CD4-positive, alpha-beta T cell treated with Interleukin-12 subunit alpha and Interleukin-12 subunit beta, for 1 hour (primary cell): ENCODE measurements around the gene CLMN.
A peak's percentile ranks its signal among the peaks of the same experiment; 100 is the strongest.
"Not testable (repeated sequence)": the region's sequence is repeated elsewhere in the genome, so short reads cannot be mapped to it uniquely, and the experiment has no call there.

Experiments used
- DNase-seq: peaks from one replicate; pipeline ENCODE4 v3.0.0-alpha.2; 2020

The CLMN gene

DNA sequence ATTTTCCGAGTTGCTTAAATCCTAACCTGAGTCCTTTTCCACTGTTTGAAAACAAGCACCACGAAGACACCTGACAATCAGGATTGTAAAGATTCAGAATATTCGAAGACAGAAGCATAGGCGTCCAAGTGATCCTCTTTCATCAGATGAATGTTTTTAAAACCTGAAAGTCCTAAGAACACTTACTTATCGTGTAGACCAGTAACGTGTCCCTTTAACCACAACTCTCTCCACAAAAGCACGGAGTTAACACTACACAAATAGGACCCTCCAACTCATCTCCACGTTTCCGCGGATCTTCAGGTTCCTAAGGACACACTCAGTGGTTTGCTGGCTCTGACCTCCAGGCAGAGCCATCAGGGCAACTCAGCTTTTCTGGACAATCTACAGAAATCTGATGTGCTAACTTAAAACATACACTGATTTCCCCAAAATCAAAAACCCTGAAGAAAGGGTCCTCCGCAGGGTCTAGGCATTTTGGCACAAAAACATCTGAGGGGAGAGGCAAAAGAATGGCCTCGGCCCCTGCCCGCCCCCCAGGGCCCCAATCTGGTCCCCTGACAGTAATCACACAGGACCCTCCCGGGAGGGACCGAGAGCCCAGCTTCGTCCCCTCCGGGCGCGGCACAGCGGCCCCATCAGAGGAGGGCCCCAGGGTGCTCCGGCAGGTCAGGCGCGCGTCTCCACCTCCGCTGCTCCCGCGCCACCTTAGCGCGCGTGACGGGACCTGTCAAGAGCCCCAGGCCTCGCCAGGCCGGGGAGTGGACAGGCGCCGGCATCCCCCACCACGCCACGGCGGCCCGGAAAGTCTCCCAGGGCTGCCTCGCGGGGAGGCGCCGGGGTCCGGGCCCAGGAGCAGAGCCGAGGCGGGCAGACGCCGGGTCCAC lies 163.3 kb downstream of the CLMN start:
- peak; percentile 7 for DNase-seq

DNA sequence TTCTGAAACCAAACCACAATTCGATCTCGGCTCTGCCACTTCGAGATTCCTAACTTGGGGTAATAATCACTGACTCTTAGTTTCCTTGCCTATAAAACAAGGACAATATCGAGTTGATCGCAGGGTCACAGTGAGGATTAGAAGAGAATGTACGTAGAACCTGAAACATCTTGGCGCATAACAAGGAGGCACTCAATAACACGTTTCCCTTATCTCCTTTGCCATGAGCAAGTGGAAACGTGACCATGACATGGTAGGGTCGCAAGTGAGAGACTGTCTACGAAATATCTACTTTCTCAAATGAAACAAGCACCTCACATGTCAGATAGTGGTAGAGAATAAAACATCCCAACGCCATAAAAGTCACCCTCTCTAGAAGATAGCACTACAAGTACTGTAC lies 164.7 kb downstream of the CLMN start:
- peak; percentile 11 for DNase-seq

DNA sequence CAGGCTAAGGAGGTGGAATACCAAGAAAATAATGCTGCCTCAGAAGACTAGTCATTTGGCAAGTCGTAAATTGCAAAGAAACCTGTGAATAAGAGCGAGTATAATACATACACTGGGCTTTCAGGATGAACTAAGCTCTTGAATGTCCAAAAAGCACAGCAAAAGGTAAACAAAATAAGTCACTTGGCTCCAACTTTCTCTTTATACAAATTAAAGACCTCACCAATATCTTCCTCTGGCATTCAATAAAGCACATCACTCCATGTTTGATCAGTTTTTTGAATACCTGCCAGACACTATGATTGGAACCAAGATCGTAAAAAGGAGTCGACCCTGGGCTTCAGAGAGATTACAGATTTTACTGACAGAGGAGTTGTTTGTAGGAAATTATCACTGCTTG lies 165.8 kb downstream of the CLMN start:
- DNase-seq = no peak

DNA sequence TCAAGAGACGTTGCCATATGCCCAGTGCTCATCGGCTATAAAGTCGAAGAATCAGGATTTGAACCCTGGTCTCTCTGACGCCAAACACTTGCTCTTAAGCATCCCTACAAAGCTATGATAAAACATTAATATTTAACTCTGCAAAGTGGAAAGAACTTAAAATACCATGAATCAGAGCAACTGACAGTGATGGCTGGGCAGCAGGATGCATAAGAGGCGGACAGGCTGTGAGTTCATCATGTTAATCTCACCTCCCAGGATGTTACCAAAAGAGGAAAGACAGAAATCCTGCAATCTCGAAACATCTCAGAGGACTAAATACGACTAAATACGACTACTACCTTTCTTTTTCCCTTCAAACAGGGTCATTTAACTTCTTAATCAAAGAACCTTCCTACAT lies 168.1 kb downstream of the CLMN start:
- DNase-seq = no peak

DNA sequence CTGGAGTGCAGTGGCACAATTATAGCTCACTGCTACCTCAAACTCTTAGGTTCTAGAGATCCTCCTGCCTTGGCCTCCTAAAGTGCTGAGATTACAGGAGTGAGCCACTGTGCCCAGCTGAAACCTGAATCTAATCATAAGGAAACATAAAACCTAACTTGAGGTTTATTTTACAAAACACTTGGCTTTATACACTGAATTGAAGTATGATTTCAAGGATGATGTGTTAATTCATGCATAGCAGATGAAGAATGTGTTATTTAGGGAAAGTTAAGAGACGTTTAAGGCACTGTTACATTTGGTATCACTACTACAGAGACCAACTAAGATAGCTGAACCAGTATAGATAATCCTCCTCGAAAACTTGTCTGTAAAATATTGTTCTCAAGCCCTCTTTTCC lies 168.8 kb downstream of the CLMN start:
- no peak for DNase-seq

DNA sequence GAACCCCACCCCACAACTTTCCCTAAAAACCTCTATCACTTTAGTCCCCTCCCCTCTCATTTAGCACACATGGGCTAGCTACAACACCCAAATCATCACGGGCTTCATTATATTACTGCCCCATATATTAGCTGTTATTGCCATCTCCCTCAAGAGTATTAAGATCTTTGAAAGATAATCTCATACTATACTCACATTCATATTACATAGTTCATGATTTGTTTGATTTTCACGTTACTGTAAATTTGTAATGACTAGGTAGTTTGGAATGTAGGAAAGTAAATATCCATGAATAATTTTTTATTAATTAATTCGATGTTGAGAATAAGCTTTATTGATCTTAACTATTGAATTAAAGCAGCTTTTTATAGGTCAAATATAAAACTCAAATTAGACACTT lies 170.3 kb downstream of the CLMN start:
- DNase-seq = no peak

DNA sequence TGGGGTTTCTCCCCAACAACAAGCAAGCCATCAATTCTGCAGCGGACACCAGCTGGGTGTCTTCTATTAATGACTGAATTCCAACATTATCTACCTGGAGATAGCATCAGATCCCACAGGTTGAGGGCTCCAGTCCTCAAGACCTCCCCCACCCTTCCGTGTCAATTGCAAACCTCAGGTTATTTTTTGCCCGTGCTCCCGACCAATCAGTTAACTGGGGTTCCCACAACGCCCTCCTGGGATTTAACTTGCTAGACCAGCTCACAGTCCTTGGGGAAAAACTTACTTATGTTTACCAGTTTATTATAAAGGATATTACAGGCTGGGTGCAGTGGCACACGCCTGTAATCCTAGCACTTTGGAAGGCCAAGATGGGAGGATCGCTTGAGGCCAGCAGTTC lies 172.1 kb downstream of the CLMN start:
- no peak for DNase-seq

DNA sequence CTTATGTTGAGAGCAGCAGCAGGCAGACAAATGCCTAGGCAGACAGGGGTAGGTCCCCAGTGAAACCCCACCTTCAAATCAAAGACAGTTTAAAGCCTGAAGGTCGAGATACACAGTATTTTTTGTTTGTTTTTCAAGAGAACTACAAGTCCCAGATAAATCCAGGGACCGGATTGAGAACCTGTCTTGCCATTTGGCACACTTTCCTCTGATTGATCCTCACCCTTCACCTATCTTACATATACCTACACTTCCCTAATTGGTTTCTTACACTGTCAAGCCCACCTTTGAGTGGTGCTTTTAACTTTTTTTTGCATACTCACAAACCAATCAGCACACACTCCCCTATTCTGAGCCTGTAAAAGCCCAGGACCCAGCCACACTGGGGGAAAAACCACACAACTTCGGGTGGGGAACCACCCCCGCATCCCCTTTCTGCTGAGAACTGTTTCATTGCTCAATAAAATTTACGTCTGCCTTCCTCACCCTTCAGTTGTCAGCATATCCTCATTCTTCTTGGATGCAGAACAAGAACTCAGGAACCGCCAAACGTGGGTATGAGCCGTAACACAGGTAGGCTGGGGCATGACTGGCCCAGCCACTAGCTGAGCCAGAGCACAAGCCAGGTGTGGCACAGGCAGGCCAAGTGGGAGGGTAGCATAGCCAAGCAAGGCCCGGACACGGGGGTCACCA lies 173.5 kb downstream of the CLMN start:
- DNase-seq = no peak

DNA sequence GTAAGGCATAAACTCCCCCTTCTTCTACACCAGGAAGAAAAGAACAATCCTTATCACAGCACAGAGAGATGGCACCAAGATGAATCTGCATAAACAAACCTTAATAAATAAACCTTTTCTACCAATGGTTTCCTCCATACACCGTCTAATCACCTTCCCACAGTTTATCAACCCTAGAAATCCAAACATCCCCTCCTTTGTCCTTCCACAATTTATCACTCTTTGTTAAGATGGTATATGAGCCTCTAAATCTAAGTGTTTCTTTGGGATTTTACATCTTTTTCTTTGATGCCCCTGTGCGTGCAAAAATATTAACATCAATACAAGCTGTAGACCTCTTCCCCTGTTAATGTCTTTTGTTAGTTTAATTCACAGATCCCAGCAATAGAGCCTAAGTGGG lies 174.9 kb downstream of the CLMN start:
- DNase-seq = no peak

DNA sequence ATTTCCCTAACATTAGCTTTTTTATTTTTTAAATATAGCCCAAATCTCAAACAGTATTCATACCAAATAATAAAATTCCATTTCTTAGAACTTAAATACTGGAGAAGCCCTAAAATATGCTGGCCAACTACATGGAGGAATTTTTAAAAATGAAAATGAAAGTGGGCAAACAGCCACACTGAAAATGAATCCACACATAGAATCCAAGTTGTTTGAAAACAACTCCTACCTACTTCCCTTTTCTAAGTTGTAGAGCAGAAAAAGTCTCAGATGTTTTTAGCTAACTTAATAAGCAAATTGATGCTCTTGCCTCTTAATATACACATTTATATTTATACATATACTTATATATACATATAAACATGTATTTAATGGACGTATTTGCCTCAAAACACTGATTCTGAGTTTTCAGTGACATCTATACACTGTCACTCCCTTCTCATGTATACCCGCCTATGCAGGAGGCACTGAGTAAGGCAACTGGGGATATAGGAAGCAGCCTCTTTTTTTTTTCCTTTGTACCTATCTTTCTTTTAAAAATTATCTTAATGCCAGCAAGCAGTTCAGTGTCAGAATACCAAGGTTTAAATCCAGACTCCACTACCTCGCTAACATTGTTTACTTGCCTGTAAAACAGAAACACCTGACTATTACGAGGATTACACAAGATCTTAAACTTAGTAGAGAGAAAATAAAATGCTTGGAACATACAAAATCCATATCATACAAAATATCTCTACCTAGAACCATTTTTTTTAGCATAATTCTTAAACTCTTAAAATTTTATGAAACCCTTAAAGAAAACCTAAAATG lies 175.7 kb downstream of the CLMN start:
- no peak for DNase-seq

DNA sequence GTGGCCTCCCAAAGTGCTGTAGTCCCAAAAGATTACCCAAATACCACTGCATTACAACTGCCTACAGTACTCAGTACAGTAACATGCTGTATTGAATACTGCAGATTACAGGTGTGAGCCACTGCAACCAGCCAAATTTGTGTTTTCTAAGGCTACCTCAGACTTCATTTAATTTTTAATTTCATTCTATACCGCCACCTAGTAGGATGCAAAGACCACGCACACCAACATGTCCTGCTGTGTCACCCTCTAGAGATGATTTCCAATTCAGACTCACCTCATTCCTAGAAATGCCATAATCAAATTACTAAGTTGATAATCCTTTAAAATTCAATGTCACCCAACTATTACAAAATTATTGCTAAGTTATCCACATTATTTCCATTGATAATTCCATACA lies 177.5 kb downstream of the CLMN start:
- DNase-seq = no peak

DNA sequence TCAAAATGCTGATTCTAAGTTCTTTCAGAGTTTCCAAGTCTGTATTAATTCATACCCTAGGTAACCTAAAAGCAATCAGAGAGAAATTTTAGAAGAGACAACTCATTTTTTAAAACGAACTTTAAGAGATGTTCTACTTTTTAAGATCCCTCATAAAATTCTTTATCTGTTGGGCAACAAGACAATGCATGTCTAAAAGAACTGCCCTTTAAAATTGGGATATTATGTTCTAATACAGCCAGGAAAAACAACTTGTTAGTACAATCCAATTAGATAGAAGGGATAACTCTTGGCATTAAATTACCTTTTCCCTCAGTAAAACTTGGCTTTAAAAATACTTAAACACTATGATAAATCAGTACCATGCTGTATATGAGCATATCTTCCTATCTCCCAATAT lies 178.0 kb downstream of the CLMN start:
- no peak for DNase-seq

DNA sequence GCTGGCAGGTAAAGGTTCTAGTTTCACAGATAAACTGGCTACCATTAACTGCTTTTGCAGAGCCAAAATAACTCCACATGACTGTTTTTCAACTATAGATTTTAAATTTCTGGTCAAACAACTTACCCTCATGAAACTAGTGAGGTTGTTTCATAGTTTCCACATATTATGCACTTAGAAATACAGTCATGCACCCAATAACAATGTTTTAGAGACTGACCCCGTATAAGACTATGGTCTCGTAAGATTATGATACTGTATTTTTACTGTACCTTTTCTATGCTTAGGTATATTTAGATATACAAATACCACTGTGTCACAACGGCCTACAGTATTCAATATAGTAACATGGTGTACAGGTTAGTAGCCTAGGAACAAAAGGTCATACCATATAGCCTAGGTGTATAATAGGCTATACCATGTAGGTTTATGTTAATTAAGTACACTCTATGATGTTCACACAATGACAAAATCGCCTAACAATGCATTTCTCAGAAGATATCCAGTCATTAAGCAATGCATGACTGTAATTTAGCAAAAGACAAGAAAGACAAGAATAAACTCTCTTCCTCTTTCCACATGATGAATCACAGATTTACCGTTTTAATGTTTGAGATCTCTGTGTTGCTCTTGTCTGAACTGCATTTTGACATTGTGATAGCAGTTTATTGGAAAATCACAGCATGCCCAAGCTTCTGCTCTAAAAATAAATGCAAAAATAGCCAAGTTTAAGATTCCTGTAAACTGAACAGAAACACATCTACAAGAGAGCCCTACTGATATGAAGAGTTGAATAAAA lies 179.4 kb downstream of the CLMN start:
- no peak for DNase-seq

DNA sequence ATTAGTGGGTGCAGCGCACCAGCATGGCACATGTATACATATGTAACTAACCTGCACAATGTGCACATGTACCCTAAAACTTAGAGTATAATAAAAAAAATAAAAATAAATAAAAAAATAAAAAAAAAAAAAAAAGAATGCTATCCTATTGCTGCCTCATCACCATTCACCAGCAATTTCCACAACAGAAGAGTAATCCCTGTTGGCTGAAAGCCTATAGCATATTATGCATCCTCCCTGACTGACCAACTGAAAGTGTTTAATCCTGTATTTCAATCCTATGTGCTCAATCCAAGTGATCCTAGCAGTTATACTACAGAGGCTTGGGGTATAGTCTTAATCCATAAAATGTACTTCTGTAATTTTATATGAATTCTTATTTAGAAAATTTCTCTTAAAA lies 180.8 kb downstream of the CLMN start:
- DNase-seq = no peak

DNA sequence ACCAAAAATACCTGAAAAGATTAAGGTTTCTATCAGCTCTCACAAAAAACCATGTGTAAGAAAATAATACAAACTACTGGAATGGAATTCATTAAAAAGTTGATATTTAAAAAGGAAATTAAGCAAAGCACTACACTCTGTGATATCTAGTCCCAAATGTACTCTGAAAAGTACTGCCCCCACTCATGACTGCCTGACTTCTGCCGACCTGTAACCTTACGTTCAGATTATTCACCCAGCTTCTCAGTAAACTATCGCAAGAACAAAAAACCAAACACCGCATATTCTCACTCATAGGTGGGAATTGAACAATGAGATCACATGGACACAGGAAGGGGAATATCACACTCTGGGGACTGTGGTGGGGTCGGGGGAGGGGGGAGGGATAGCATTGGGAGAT lies 181.3 kb downstream of the CLMN start:
- not testable (repeated sequence) for DNase-seq

DNA sequence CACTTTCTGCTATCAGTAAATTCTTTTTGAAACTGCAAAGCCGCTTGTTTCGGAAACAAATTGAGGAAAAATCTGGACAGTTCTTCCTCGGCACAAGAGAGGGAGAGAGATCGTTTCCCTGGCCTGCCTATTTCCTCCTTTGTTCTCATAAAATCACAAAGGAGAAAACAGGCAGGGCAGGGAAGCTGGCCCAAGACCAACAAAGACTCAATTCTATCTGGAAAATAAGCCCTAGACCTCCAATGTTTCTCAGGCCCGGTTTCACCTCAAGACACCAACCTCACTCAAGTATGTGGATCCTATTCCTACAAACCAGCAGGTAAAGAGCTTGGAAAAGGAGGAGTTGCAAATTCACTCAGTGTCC lies 181.9 kb downstream of the CLMN start:
- no peak for DNase-seq

DNA sequence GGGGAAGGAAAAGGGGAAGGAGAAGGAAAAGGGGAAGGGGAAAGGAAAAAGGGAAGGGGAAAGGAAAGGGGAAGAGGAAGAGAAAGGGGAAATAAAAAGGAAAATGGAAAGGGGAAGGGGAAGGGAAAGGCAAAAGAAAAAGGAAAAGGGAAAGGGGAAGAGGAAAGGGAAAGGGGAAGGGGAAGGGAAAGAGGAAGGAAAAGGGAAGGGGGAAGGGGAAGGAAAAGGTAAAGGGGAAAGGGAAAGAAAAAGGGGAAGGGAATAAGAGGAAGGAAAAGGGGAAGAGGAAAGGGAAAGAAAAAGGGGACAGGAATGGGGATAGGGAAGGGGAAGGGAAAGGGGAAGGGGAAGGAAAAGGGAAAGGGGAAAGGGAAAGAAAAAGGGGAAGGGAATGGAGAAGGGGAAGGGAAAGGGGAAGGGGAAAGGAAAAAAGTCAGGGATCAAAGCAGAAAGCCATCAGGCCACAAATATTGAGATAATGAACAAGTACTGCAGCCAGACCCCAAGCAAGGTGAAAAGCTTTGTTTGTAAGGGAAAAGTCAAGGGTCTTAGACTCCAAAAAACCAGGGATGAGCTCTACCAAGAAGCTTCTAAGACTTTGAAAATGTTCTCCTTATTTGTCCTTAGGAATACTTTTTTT lies 182.4 kb downstream of the CLMN start:
- DNase-seq = no peak

DNA sequence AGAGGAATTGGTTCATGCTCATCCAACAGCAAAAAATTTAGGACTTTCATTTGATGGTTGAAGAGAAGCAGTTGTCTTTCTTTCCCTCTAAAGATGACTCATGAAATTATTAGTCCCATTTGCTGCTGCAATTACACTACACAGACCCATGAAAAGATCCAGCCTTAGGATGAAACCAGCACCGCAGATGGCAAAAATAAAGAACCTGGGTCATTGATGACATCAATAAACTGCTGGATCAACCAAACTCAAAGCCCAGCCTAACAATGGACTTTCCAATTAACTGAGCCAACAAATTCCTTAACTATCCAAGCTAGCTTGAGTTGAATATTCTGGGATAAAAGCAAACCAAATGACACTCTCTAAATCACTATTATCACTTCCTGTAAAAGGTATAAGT lies 183.1 kb downstream of the CLMN start:
- no peak for DNase-seq

DNA sequence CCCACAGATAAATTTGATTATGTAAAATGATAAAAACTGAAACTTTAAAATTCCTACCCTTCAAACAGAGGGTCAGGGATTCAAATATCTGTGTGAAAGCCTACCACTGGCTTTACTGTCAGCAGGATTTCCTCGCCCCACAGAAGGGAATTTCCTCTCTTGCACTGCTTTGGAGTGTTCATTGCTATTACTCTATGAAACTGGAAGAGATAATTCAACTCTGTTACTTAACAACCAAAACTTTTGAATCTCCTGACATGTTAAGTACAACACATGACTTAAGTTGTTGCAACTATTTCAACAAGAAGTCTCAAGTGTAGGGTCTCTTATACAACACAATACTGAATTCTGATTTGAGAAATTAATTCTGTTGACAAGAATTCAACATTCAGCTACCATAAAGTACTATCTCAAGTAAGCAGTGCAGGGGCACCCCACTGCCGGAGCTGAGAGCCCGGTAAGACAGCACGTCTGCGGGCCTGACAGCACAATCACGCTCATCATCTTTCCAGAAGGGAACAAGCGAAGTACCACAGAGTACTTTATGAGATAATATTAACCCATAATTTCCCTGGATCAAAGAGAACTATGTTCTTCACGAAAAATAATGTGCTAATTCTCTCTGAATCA lies 185.3 kb downstream of the CLMN start:
- no peak for DNase-seq

DNA sequence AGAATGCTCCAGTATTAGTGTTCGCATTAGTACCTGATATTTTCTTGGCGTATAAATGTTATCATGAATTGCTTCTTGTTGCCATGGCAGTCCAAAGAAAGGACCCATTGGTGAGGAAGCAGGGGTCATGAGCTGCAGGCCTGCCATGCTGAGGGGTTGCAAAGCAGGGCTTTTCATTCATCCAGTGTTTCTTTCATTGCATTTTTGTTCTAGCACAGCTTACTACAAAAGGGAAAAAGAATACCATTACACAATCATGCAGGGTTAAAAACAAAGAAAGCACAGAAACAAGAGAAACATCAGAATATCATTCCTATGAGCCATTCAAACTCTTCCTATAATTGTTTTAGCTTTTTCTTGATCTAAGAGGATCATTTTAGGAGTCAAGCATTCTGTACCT lies 186.4 kb downstream of the CLMN start:
- DNase-seq = no peak

DNA sequence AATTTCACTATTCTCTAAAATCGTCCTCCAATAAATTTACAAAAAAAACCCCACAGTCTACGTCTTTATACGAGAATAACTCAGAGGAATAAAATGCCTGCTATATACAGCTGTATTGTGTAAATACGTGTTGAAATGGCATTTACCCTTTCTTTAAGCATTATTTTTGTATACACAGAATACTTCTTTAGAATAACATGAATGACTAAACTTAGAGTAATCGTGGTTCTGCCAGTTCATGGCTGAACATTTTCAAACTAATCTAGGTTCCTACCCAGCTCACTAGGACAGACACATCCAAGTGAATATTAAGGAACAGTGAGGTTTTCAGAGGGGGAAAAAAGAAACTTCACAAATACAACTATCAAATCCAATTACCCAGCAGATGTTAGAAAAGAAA lies 186.9 kb downstream of the CLMN start:
- no peak for DNase-seq
